NCI-H146 treated with DMSO at 0.1 percent for 48 hours (cell line): Measurements from ENCODE around the gene TNFRSF25.
"Not testable (repeated sequence)": the region's sequence is repeated elsewhere in the genome, so short reads cannot be mapped to it uniquely, and the experiment has no call there.

ENCODE experiments used
- DNase-seq: peaks from one replicate; lab custom pipeline; 2025; ENCODE audit not compliant: unreplicated experiment; lab: John Stamatoyannopoulos, UW

Gene TNFRSF25

DNA sequence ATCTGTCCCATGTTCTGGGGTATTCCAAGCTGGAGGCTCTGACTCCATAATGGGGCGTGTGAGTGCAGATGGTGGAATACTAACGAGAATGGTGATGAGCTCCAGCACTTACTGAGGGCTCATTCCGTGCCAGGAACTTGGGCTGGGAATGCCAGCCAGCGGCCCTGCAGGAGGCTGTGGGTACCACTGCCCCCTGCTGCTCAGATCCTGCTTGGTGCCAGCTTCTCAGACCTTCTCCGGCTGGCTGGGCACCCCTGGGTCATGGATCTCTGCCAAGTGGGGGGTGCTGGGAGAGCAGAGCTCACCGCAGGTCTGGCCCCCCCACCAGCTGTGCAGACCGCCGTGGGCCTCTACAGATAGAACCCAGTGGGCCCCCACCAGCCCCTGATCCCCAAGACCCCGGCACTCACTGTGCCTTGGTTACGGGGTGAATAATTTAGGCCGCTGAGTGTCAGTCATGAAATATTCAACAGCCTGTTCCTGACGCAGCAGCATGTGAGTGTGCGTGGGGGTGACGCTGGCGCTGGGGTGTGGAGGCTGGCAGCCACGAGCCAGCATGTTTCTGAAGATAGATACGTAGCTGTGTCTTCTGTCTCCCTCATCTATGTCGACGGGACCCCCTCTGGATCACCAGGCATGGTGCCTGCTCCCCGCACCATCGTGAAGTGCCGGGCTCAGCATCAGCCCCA lies 28.8 kb downstream of the TNFRSF25 start:
- not testable (repeated sequence) for DNase-seq

DNA sequence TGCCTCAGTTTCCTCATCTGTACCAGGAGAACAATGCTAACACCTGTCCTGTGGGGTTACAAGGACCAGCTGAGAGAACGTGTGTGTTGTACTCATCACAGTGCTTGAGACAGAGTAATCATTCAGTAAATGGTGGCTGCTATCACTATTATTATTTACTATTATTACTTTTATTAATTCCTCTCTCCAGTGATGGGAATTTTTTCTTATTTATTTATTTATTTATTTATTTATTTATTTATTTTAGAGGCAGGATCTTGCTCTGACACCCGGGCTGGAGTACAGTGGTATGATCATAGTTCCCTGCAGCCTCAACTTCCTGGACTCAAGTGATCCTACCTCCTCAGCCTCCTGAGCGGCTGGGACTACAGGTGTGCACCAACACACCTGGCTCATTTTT lies 29.7 kb downstream of the TNFRSF25 start:
- not testable (repeated sequence) for DNase-seq

DNA sequence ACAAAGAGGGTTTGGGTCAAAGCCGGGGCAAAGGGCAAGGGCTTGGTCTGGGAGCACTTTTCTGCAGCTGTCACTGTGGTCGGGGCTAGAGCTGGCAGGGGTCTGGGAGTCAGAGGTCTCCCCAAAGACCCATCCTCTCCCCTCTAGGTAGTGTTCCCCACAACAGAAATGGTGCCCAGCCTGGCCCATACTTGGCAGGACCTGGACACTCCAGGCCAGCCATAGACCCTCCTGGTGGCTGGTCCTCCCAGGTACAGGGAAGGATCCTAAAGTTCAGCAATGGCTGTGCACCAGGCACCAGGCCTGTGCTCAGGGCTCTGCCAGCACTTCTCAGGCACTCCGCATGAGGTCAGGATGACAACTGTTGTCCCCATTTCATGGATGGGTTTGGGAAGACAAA lies 30.4 kb downstream of the TNFRSF25 start:
- DNase-seq: no peak

DNA sequence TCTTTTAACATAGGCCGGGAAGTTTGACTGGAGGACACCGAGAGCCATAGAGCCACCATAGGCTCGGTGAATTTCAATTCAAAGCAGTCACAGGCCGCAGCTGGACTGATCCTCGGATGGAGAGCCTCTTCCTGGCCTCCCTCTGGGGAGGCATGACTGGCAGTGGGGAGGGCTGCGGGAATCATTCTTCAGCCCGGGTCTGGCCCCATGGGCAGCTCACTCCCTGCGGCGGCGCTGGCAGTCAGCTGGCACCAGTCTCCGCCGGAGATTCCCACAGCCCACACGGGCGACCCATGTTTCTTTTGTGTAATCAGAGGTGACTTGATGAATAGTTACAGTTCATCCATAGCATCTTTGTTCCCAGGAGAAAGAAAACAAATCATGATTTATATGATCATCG lies 30.8 kb downstream of the TNFRSF25 start:
- no peak for DNase-seq

DNA sequence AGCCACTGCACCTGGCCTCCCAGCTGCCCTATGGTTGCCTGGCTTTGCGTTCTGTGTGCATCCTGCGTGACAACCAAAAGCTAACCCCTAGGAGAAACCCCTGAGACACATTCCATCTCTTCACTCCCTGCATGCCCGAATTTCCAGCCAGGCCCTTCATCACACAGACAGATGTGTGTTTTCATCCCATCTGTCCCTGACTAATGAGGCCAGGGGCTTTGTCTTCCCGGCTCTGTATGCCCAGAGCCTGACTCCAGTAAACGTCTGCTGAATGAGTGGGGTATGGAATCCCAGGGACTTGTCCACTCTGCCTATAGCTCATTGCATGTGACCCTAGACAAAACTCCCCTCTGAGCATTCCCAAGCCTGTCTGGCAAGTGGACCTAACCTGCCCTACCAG lies 31.8 kb downstream of the TNFRSF25 start:
- no peak for DNase-seq

DNA sequence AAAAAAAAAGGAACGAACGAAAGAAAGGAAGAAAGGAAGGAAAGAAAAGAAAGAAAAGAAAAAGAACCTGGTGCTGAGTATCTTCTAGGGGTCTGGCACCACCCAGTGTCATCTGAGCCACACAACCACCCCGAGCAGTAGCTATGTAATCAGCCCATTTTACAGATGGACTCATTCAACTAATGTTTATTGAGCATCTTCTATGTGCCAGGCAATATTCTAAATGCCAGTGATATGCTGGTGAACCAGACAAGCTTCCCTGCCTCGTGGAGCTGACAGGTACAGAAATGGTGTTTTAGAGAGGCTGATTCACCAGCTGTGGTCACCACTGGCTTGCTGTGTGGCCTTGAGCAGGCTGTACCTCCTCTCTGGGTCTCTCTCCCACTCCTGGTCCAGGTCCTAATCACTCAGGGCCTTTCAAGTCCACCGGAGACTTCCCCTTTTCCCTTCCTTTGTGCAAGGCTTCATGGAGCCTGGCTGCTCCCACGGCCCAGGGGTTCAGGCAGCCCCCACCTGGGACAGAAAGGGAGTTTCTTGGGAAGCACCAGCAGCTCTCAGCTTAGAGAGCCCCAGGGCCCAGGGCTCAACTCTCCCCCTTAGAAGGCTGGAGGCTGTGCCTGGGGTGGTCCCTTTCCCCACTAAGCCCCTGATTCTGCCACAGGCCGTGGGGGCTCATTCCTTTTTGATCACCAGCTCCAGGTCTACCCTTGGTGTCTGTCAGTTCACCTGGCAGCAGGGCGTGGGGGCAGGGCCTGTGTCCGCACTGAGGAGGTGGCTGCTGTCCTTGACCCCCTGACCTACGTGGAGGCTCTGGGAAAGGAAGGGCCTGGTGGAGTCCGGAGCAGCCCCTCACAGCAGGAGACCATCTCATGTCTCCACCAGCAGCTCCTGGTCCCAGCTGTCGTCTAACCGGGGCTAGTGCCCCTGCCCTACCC lies 34.1 kb downstream of the TNFRSF25 start:
- DNase-seq: not testable (repeated sequence)

DNA sequence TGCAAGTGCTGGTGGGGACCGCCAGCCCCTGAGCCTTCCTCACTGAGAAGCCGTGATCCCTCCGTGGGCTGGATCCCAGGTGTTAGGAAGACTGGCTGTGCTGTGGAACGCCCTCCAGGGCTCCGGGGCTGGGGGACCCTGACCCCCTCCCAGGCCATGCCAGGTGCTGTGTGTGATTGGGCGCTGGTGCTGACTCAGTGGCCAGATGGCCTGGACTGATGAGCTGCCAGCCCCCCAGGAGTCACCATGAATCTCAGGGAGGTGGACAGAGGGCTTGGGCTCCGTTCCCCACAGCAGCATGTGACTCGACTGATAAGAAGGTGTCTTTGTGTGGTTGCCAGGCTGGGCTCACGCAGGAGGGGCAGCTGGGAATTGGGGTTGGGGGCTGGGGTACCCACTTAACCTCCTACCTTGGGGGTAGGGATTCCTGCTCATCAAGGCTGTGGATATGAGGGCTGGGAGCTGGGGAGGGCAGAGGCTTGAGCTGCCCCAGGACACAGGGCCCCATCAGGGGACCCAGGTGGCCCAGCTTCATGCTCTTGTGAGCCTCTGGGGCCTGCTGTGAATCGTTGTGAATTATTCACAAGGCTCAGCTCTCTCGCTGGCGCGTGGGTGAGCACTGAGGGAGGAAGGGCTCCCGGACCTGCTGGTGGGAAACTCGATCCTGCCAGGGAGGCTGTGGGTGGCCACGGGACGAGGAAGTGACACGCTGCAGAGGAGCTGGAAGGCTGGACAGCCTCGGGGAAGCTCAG lies 36.1 kb downstream of the TNFRSF25 start:
- not testable (repeated sequence) for DNase-seq

DNA sequence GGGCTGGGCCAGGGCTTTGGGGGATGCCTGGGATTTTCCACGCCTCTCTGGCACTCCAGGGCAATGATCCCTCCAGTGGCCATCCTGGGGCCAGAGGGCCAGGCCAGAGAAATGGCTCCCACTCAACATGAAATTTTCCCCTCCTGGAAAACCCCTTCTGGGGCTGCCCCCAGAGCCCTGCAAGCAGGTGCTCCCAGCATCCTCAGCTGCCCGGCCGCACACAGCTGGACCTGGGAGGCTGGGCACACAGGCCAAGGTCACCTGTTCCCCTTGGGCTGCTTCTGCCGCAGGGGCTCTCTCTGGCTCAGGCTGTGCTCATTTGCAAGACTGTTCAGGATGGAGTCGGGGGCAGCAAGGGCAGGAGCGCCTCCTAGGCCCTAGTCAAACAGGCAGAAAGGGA lies 37.5 kb downstream of the TNFRSF25 start:
- DNase-seq: not testable (repeated sequence)

DNA sequence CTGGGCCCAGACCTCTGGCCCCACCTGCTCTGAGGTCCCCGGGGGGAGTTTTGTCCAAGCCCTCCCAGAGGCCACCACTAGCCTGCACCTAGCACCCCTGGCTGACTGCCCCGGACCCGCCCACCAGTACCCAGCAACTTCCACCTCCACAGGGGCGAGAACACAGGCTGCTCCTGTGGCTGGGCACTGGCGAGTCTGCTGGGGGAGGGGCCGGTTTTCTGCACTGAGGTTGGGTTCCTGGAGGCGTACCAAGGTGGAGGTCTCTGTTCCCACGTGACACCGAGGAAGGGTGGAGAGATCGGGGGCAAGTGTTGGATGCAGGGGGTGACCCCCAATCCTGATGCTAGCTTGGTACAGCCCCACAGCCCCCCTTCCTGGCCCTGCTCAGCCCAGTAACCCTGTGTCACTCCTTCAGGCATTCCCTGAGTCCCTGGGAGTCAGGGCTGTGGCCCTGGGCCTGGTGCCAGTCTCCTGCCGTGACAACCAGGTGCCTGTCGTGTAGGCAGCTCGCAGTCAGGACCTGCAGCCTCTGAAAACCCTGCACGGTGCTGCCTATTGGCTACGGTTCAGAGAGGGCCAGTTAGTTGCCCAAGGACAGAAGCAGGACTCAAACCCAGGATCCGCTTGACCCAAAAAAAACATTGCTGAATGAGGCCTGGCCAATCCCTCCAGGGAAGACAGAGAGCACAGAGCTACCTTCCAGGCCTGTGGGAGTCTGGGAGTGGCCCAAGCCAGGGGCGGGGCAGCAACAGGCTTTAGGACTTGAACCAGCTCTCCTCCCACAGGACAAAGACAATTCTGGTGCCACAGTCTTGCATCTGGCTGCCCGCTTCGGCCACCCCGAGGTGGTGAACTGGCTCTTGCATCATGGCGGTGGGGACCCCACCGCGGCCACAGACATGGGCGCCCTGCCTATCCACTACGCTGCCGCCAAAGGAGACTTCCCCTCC lies 38.3 kb downstream of the TNFRSF25 start:
- no peak for DNase-seq

DNA sequence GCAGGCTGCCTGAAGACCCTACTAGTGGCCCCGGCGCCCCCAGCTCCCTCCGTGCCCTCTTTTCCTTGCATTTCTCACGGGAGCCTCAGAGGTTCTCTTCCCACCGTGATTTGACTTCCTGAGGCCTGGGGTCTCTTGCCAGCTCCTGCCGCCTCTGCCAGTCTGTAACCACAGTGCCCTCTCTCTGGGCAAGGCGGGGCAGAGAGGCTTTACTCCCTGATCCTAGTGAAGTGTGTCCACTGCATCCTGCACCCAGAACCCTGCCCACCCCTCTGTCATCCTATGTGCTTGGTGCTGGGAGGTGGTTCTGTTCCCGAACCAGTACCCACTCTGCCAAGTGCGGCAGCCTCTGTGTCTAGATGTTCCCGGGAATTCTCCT lies 39.0 kb downstream of the TNFRSF25 start:
- DNase-seq: no peak

DNA sequence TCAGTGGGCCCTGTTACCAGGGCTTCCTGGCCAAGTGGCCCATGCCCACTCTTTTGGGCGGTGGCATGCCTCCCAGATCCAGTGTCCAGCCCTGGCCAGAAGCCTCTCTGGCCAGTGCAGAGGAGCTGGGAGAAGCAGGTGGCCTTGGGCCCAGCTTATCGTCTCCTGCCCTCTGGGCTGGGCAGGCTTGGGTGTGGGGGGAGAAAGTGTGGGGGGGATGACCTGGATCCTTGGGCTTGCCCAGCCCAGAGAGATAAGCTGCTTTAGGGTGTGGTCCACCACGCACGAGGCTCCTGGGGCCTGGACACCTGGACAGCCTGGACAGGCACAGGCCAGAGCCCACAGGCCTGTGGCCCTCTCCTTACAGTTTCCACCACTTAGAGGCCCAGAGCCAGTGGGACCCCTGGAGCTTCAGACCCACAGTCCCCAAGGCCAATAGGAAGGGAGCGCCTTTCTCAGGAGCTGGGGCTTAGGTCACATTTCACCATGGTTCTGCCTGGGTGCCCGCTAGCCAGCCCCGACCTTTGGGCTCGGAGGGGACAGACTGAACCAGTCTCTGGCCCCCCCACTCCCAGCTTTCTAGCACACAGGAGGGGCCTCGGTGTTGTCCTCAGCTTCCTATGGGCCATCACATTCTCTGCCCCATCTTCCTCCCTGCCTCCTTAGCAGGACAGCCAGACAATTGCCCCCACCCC lies 39.5 kb downstream of the TNFRSF25 start:
- no peak for DNase-seq

DNA sequence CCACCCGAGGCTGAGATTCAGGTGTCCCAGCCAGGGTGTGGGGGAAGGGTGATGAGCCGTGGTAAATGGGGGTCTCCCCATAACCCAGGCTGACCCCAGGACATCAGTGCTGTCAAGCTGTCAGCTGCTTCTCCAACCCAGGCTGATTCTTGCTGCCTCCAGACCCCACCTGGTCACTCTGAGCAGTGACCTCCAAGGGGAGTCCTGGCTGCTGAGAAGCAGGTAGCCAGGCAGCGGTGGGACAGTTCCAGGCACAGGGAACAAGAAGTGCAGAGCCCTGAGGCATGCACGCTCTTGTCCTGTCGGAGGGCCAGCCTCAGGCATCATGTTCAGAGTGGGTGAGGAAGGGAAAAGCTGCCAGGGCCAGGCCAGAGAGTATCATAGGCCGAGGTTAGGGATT lies 40.3 kb downstream of the TNFRSF25 start:
- DNase-seq: no peak

DNA sequence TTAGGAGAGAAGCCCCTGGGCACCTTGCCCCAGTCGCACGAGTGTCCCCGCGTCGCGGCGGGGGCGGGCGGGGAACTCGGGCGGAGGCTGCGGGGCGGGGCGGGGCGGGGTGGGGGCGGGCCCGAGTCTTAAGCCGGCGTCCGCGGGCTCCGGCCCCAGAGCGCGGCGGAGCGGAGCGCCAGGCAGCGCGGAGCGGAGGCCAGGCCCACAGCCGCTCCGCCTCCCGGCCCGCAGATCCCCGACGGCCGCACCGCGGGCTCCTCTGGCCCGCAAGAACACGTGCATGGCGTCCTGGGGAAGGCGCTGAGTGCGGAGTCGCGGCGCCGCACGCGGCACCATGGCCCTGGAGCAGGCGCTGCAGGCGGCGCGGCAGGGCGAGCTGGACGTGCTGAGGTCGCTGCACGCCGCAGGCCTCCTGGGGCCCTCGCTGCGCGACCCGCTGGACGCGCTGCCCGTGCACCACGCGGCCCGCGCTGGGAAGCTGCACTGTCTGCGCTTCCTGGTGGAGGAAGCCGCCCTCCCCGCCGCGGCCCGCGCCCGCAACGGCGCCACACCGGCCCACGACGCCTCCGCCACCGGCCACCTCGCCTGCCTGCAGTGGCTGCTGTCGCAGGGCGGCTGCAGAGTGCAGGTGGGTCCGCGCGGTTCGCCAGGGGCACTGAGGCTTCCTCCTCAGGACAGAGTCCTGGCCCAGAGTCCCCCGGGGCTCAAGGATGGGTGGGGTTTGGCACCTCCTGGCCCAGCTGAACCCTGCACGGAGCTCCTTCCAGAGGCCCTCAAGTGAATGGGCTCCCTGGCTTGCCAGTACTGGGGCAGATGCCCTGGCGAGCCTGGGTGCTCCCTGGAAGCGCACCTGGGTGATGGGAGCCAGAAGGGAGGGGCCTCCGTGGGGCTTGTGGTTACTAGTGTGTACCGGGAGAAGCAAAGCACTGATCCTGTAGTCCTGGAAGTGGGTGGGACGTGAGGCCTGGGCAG lies 41.1 kb downstream of the TNFRSF25 start, which contains the start of gene ESPN:
ESPN (plus strand) TSS at position 158 of the 975 bp plus-strand sequence; CDS start at position 338, 180 bp downstream.
- DNase-seq: no peak

DNA sequence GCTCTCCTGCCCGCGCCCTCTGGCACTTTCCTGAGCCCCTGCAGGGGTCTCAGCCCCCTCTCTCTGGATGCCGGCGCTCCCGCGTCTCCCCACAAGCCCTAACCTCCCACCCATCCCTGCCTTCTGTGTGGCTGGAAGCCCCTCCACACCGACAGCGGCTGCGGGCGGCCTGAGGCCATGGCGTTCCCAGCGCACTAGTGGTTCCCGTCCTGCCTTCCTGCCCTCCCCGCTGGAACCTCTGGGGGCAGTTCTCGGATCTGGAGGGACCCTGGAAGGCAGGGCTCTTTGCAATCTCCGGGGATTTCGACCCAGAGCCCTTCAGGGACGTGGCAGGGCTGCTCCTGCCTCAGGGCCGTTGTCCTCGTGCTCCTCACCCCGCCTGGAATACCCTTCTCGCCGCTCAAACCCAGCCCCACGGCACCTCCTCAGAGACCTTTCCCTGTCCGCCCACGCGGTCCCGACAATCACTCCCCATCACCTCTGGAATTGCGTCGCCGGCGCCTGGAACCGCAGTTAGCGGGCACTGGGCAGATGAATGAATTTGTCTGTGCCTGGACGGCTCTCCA lies 41.9 kb downstream of the TNFRSF25 start:
- no peak for DNase-seq

DNA sequence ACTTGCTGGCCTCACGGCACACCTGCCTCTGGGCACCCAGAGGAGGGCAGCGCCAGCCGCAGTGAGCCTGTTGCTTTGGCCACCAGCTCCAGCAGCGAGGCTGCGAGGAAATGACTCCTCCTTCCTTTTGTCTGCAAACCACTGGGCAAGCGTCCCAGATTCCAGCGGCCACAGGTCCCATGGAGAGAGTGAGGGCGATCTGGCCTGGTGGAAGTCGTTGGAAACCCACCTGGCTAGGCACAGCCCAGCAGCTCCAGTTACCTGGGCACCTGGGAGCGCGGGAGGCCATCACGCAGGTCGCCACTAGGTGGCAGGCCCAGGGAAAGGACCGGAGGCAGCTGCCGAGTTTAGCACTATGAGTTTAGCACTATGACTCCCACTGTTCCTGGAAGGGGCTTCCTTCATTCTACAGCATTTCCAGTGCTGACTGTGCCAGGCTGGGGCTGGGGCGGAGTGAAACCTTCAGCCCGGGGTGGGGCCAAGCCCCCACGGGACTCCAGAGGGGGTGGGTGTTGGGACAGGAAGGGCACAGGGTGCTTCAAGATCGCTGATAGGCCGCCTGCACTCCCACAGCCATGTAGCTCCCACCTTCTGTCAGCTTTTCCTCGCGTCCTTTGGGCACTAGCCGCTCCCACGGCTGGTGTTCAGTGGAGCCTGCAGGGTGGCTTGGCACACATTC lies 42.5 kb downstream of the TNFRSF25 start:
- DNase-seq: peak; percentile 47

DNA sequence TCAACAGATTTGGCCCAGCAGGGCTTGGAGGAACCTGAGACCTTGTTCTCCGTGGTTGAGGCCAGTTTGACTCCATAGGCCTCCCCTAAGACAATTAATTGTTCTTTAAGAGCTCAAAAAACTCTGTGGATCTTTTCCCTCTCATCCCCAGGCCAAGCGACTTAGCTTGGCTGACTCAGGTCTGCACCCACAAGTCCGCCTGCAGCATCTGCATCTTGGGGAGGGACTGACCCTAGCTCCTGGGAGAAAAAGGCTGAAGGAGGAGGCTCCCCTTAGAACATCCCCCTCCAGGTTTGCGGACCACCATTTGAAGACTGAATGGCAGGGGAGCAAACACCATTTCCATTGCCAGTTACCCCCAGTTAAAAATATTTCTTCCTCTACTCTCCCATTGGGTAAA lies 44.7 kb downstream of the TNFRSF25 start:
- DNase-seq: no peak

DNA sequence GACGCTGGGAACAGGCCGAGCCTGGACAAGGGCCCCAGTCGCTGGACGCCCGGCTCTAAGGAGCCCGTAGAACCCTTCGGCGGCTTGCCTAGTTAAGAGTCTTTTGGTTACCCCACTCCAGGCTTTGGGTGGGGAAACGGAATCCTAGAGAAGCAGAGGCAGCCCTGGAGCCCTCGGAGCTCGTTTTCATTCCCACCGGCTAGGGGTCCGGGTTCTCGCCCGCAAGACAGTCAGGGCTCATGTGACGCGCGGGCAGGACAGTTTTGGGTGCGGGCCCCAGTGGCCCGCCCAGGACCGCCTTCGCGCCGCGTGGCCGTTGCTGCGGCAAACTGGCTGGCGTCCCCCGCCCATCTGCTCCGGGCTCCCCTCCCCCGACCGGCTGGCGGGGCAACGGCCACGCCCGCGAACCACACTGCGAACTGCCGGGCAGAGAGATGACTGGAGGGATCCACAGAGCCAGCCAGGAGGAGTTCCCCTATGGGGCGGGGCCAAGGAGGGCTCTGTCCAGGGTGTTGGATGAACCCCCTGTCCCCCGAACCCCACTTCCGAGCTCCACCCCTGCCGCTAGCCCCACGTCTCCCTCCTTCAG lies 45.4 kb downstream of the TNFRSF25 start:
- no peak for DNase-seq
